NCI-H1105 (cell line): Measurements from ENCODE around the gene DHX40.
"Not testable (repeated sequence)": the region's sequence is repeated elsewhere in the genome, so short reads cannot be mapped to it uniquely, and the experiment has no call there.

ENCODE experiments used
- DNase-seq: peaks from one replicate; lab custom pipeline; 2025; lab: John Stamatoyannopoulos, UW

DHX40 gene

GRCh38 chr17:59565171-59565958 is at the start of gene DHX40:
Gene DHX40 (plus strand): TSS chr17:59565610. CDS start chr17:59565672, 62 bp downstream.
- DNase-seq, result peak; percentile 82

GRCh38 chr17:59516451-59516850 is 49.0 kb upstream of the DHX40 start:
- DNase-seq, result no peak

- no peak for DNase-seq
These were observed 46.3 kb upstream of the DHX40 start for GRCh38 chr17:59519132-59519531.

- DNase-seq, result no peak
These were observed 45.2 kb upstream of the DHX40 start for GRCh38 chr17:59520251-59520650.

GRCh38 chr17:59521465-59522126 is 43.8 kb upstream of the DHX40 start:
- DNase-seq, result peak; percentile 27

- not testable (repeated sequence) for DNase-seq
These were observed 40.5 kb upstream of the DHX40 start for GRCh38 chr17:59524930-59525329.

GRCh38 chr17:59525668-59526067 is 39.7 kb upstream of the DHX40 start:
- DNase-seq, result no peak

- no peak for DNase-seq
These were observed 39.0 kb upstream of the DHX40 start for GRCh38 chr17:59526451-59526850.

- no peak for DNase-seq
These were observed 38.0 kb upstream of the DHX40 start for GRCh38 chr17:59527325-59527917.

- DNase-seq, result no peak
These were observed 37.5 kb upstream of the DHX40 start for GRCh38 chr17:59527931-59528330.

GRCh38 chr17:59530531-59530930 is 34.9 kb upstream of the DHX40 start:
- DNase-seq, result no peak

- DNase-seq, result no peak
These were observed 31.7 kb upstream of the DHX40 start for GRCh38 chr17:59533694-59534093.

GRCh38 chr17:59534583-59534982 is 30.8 kb upstream of the DHX40 start:
- no peak for DNase-seq

GRCh38 chr17:59538195-59538909 is 27.1 kb upstream of the DHX40 start:
- DNase-seq, result no peak

- no peak for DNase-seq
These were observed 22.3 kb upstream of the DHX40 start for GRCh38 chr17:59542960-59543635.

GRCh38 chr17:59545942-59546341 is 19.5 kb upstream of the DHX40 start:
- no peak for DNase-seq

GRCh38 chr17:59547131-59547915 is 18.1 kb upstream of the DHX40 start:
- DNase-seq, result no peak

- DNase-seq, result not testable (repeated sequence)
These were observed 16.4 kb upstream of the DHX40 start for GRCh38 chr17:59548985-59549384.

GRCh38 chr17:59550703-59551102 is 14.7 kb upstream of the DHX40 start:
- DNase-seq, result no peak

- DNase-seq, result no peak
These were observed 7.4 kb upstream of the DHX40 start for GRCh38 chr17:59558039-59558438.

- DNase-seq, result no peak
These were observed 6.5 kb upstream of the DHX40 start for GRCh38 chr17:59558953-59559352.
